AG20443 (cell line): ENCODE data around the gene BEND3.
"Not testable (repeated sequence)": the region's sequence is repeated elsewhere in the genome, so short reads cannot be mapped to it uniquely, and the experiment has no call there.

ENCODE experiments used
- DNase-seq: peaks from one replicate; pipeline ENCODE4 v3.0.0; 2012; ENCODE audit warnings: low spot score, mixed read lengths

BEND3 gene

DNA sequence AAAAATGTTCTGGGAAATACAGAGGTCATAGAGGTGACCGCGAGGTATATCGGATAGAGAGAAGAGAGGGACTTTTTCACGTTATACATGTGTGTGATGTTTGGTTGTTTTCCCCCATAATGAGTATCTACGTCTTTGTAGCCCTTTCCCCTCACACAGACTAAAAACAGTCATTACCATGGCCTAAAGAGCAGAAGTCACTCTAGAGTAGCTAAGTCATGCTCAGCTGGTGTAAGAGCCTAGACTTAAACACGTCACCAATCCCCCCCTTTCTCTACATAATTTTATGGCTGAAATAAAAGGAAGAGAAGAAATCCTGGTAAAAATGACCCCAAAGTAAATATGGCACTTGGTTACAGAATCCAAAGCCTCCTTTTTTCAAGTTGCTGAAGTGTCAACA is 6.0 kb upstream of the BEND3 start:
- DNase-seq: no peak

DNA sequence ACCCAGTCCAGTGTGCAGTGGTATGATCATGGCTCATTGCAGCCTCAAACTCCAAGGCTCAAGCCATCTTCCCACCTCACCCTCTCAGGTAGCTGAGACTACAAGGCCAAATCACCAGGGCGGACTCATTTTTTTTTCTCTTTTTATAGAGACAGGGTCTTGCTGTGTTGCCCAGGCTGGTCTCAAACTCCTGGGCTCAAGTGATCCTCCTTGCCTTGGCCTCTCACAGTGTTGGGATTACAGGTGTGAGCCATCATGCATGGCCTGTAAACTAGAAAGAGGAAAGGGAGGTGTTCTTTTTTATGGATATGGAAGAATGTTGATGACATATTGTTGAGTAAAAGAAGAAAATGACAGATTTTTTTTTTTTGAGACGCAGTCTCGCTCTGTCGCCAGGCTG is 5.1 kb upstream of the BEND3 start:
- no peak for DNase-seq

DNA sequence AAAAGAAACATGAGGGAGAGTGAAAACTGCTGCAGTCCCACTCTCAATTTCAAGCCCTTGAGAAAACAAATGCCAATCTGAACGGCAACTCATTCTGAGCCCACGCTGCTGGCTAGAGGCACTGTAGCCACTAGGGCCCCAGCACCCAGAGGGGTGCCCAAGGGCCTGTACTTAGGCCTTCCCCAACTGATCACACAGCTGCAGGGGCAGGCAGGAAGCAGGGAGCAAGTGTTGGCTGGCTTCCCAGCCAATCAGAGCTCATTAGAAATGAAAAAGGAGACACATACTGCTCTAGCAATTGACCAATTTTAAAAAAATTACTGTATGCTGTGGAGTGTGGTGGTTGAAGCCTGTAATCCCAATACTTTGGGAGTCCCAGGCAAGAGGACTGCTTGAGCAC is 3.7 kb upstream of the BEND3 start:
- no peak for DNase-seq

- not testable (repeated sequence) for DNase-seq
Measured at GRCh38 chr6:107118540-107118939, 3.2 kb upstream of the BEND3 start.

GRCh38 chr6:107116931-107117330 is 1.6 kb upstream of the BEND3 start:
- DNase-seq: no peak

- peak; percentile 25 for DNase-seq
Measured at GRCh38 chr6:107116328-107116892, 1.1 kb upstream of the BEND3 start.

DNA sequence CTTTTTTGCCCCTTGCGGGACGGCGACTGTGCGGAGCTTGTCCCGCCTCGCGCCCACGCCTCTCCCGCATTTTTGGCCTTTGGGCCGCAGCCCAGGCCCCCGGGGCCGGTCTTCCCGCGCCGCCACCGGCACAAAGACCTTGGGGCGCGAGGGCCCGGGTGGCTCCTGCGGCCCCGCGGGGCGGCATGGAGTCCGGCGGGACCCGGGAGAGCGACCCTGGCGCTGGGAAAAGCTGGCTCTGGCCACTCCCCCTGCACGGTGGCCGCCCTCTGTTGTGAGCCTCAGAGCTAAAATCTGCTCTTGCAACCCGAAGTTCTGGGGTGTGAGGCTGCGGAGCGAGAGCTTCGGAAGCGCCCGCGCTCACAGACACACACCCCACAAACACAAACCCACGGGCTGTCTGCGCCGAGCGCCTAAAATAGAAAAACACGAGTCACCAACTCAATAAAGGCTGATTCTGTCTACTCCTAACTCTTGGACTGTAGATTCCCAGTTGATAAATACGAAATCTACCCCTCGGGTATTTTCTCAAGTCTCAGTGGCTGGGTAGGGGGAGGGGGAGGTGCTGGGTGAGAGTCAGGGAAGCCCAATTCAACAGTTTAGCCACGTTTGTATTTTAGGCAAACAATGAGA is 496 bp upstream of the BEND3 start:
- DNase-seq: peak; percentile 52

DNA sequence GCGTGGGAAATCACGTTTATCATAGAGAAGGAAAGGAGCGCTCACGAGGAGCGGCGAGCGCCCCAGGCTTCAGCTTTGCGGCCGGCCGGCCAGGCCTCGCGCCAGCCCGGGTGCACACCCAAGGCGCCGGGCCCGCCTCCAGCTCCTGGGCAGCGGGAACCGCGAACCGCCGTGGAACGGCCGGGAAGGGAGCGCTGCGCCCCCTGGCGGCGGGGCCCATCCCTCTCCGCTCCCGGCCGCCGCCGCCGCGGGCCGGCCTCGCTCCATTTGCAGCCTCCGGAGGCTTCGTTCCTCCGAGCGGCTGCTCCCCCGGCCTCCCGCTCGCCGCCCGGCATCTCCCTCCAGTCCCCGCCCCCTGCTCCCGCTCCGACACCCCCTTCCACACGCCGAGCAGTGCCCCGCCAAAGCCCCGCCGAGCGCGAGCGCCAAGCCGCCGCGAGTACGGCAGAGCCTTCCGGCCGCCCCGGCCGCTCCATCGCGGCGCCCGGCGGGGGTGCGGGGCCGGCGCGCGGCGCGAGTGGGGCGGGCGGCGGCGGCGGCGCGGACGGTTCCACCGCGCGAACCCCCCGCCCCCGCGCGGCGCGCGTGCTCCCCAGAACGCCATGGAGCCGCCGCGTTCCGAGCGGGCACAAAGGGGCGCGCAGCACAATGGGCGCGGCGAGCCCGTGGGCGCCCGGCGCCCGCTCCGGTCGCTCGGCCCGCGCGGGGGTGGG is 946 bp downstream of the BEND3 start:
- DNase-seq: peak; percentile 98

- peak; percentile 22 for DNase-seq
Measured at GRCh38 chr6:107110200-107110599, 5.1 kb downstream of the BEND3 start.

DNA sequence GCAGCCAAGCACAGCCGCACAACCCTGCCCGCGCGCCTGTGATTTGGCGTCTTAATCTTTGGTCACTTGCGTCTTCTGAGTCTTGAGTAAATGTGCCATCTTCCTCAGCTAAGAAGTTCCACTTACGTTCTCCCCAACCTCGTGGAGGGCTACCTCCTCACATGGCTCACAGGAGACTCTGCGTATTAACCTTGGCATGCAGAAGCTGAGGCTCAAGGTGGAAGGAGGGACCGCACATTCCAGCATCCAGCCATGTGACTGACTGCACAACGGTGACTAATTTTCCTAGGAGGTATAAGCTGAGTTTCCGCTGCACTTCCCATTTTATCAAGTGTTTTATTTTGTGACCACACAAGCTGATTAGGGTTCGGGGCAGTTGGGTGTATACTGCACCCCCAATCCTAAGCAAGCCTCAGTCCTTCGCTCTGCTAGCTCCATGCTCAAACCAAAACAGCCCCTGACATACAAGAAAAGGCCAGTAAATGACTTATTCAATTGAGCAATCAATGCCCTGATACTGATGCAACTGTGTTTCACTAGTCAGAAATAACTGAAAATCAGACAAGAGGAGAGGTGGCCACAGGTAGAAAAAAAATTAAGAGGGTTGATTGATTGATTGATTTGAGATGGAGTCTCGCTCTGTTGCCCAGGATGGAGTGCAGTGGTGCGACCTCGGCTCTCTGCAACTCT is 7.0 kb downstream of the BEND3 start:
- no peak for DNase-seq

- DNase-seq: no peak
Measured at GRCh38 chr6:107107791-107108190, 7.5 kb downstream of the BEND3 start.

DNA sequence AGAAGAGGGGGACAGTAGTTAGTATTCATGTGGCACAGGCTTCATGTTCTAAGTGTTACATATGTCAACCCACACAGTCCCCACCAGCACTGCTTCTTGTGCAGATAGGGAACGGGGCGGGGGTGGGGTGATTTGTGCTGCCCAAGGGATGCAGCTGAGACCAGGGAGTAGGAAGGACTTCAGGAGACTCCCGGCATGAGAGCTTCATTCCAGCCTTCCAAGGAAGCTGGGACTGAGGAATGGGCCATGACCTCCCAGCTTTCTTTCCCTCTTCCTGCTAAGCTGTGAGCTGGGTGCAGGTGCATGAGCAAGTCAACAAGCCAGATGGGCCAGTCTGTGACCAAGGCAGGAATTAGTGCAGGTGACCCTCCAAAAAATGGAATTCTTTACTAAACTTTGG is 9.2 kb downstream of the BEND3 start:
- no peak for DNase-seq

DNA sequence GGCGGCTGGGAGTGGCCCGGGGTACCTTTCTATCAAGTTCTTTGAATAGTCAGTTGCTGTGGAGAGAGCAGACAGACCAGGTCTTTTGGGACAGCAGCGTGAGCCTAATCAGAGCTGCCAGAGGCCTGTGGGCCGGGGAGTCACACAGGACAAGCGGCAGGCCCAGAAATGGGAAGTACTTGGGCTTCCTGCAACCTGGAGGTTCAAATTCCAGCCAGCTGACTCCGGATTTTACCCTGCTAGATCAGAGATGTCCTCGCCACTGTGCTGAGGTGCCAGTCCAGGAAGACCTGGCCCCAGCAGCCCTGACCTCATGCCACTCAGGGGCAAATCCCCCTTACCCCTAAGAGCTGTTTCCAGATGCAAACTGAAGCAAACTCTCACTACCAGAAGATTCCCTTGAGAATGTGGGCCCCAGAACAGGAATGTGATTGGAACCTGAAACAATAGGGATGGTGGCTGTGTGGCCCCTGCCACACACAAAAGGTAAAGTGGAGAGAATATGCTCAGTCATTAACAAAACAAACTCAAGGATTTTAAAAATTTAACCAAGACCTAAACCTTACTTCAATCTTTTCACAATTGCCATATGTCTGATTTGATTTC is 9.7 kb downstream of the BEND3 start:
- no peak for DNase-seq

GRCh38 chr6:107103082-107103481 is 12.2 kb downstream of the BEND3 start:
- DNase-seq: no peak

DNA sequence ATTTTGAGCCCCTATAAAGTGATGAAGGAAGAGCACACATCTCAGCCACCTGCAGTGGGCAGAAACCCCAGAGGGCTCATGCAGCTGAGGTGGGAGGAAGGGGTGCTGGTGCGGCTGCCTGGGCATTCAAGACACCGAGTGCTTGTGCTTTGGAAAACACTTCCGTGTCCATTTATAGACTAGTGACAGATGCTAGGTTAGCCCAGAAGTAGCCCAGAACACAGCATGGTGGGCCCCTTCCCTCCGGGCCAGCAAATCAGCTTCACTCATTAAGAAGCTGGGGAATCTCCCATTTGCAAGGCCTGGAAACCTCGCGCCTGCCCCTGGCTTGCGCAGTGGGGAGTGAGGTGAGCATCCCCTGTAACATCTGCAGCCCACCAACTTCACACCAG is 12.9 kb downstream of the BEND3 start:
- DNase-seq: no peak

DNA sequence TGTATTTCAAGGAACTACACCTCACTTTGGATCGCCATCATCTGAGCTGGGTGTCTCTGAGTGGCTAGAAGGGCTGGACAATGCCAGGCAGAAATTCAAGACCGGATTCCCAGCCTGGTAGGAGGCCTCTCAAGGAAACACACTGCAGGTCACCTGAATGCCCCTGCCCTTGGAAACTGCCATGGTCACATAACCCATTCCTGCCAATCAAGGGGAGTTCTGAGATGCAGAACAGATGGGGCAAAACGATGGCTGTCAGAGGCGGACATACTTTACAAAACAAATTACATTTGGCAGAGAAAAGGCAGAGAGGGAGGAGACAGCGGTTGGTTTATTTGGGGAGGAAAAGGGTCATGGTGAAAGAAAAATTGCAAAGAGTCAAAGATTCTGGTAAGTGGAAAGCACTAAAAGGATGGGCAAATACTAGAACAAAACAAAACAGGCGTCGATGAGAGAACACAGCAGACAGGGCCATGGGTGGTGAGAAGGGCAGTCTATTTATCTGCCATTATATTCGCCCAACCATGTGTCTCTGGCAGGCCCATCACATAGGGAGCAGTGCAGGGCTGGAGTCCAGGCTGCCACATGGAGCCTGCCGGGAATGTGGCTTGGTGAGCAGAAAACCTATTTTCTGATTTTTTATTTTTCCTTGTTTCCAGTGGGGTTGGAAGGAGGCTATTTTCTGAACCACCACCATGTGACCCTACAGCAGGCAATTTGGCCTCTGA is 13.5 kb downstream of the BEND3 start:
- DNase-seq: no peak

GRCh38 chr6:107101211-107101610 is 14.1 kb downstream of the BEND3 start:
- no peak for DNase-seq

- DNase-seq: no peak
Measured at GRCh38 chr6:107098436-107099307, 16.6 kb downstream of the BEND3 start.

GRCh38 chr6:107084459-107084858 is 30.9 kb downstream of the BEND3 start:
- not testable (repeated sequence) for DNase-seq

DNA sequence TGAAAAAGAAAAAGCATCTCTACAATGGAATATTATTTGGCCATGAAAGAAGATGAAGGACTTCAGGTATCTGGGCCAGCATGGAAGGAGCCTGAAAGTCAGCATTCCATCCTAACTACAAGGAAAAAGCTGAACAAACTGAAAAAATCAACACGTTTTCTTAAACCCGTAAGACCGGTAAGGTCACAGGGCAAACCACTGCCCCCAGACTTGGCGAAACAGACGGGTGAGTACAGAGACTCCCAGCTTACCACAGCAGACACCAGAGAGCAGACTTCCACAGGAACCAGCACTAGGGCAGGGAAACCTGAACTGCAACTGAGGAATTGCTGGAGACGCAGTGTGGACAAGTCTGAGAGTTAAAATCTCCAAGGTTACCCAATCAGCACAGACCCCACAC is 31.4 kb downstream of the BEND3 start:
- no peak for DNase-seq
